NCI-H748 (cell line): ENCODE data around the gene NAB1.
"Not testable (repeated sequence)": the region's sequence is repeated elsewhere in the genome, so short reads cannot be mapped to it uniquely, and the experiment has no call there.

ENCODE experiments used
- DNase-seq: peaks from one replicate; lab custom pipeline; 2025; ENCODE audit not compliant: unreplicated experiment; lab: John Stamatoyannopoulos, UW

NAB1 gene

DNA sequence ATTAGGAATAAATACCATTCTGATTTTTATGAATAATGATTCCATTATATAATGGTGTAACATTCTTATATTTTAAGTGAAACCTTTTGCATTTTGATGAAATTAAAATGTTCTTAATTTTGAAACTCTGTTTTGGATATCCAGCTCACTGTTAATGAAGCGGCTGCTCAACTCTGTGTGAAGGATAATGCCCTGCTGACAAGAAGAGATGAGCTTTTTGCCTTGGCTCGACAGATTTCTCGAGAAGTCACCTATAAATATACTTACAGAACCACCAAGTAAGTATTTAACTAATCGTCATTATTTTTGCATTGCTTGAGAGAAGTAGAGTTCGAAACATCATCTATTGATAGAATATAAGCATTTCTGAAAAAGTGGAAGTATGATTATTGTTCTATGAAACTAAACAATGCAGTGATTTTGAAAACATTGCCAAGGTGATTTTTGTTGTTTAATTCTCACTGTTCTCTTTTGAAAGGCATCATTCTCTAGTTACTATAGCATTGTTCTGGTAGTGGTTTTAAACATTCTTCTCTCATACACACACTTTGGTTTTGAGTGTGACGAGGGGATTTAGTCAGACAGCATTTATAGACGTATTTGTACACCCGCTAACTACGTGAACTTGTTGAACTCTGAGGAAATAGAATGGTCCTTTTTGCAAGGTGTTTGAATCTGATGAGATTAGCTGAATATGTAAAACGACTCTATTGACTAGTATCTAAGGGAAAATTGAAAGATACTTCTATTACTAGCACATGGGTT, 21.5 kb downstream of the NAB1 start:
- no peak for DNase-seq

- DNase-seq: no peak
Measured at GRCh38 chr2:190674966-190675650, 26.2 kb downstream of the NAB1 start.

- no peak for DNase-seq
Measured at GRCh38 chr2:190677255-190677654, 28.4 kb downstream of the NAB1 start.

DNA sequence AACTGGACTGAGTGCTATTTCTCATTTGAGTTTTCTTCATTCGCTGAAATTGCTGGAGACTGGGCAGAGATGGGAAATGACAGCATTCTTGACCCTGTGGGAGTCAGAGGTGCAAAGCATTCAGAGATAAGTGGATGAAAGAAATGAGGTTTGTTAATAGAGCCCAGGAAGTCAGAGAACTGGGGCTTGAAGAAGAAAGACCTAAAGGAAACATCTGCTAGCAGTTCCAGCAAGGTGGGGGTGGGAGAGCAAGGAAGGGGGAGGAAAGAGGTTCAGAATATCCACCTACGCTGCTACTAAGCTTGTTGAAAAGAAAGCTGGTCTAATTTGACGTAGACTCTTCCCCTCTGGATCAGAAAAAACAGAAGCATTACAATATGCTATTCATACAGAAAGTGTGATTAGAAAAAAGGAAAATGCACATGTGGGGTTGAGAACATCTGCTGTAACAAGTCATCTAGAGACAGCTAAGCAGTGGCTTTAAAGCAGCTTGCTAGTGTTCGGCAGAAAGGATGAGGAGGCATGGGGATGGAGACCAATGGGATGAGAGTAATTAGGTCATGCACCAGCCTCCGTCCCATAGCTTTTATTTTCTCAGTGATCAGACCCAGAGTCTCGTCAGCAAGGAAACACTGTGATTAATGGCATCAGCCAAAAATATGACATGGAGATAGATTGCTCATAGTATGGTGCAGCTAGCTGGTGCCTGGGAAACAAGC, 29.7 kb downstream of the NAB1 start:
- DNase-seq: no peak

- no peak for DNase-seq
Measured at GRCh38 chr2:190679391-190679790, 30.5 kb downstream of the NAB1 start.

GRCh38 chr2:190679813-190680591, 31.1 kb downstream of the NAB1 start:
- peak; percentile 69 for DNase-seq

- DNase-seq: no peak
Measured at GRCh38 chr2:190682168-190682567, 33.3 kb downstream of the NAB1 start.

- no peak for DNase-seq
Measured at GRCh38 chr2:190683802-190684201, 34.9 kb downstream of the NAB1 start.

DNA sequence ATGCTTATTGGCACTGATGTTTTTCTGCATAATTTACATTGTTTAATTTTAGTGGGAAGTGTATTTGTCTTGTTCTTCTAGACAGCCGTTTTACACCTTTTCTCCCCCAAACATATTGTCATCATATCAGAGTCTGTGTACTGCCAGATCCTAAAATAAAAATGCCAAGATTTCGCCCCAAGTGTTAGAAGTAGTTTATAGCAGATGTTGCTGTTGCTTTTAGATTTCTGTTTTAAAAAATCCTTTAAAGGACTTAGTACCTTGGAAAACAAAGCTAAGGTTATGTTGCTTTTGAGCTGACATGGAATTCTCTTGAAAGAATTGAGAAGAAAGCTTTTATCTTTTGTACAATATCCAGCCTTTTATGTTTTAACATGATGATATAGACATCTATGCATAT, 36.0 kb downstream of the NAB1 start:
- DNase-seq: no peak

DNA sequence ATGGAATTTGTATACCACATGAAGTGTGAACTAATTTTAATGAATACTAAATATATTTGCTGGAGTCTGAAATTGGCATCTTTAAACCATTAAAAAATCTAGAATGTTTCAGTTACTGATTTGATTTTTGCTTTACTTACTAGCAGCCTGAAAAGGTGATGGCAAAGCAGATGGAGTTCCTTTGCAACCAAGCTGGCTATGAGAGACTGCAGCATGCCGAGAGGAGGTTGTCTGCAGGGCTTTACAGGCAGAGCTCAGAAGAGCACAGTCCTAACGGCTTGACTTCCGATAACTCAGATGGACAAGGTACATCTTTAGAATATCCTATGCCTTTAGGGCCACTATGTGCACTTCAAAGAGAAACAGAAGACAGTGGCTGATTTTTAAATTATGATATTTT, 36.5 kb downstream of the NAB1 start:
- DNase-seq: no peak

- DNase-seq: no peak
Measured at GRCh38 chr2:190693533-190694232, 44.8 kb downstream of the NAB1 start.

- DNase-seq: no peak
Measured at GRCh38 chr2:190694479-190694878, 45.6 kb downstream of the NAB1 start.

DNA sequence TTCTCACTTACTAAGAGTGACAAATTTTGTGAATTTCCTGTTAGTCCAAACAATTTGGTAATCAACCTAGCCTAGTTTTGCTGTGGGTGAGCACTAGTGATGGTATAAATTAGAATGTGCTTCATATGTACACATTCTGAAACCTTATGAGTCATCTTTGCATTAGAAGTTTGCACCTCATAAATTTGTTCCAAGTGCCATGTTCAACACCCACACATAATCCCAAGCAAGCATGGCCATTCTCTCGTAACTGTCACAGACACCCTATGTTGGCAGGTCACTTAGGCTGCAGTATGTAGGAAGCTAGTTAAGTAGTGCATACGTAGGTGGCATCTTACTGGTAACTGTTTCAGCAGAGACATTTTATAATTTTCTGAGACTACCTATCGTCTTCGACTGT, 46.9 kb downstream of the NAB1 start:
- no peak for DNase-seq

DNA sequence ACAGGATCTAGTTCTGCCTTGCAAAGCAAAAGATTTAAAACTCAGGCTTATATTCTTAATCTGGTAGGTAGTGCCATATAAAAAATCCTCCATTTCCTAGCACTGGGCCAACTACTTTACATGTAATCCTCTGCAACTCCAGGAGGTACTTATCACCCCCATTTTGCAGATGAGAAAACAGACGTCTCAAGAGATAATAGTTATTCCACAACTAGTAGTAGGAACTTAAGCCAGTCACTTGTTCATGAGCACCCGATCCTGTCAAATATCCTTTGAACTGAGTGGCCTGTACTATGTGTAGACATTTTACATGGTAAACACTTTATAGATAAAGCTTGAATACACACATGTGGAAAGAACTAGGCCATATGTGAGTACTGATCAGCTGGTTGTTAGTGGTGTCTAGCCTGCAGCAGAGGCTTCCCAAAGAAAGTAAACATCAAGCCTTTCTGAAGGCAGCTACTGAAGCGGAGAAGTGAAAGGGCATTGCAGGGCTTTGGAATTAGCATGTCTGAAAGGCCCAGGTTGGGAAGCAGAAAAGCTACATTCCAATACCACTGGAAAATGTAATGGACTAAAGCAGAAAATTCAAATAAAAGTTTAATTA, 48.0 kb downstream of the NAB1 start:
- DNase-seq: no peak

GRCh38 chr2:190697421-190697820, 48.5 kb downstream of the NAB1 start:
- DNase-seq: no peak

- no peak for DNase-seq
Measured at GRCh38 chr2:190698895-190699294, 50.0 kb downstream of the NAB1 start.

DNA sequence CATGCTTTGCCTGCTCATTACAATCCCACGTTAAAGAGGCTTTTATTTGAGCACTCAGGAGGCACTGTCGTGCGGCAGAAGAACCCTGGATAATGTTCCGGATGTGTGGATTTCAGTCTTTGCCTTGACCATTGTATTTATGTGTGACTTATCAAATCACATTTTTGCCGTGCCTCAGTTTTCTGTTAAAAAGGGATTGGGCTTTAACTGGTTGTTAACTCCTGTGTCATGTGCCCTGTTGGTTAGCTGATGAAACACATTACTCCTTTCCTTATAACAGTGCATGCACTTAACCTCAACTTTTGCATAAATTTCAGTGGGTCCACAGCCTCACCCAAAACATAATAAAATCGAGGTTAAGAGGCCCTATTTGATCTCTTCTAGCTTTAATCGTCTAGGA, 52.7 kb downstream of the NAB1 start:
- DNase-seq: no peak

GRCh38 chr2:190705280-190705679, 56.4 kb downstream of the NAB1 start:
- DNase-seq: no peak

DNA sequence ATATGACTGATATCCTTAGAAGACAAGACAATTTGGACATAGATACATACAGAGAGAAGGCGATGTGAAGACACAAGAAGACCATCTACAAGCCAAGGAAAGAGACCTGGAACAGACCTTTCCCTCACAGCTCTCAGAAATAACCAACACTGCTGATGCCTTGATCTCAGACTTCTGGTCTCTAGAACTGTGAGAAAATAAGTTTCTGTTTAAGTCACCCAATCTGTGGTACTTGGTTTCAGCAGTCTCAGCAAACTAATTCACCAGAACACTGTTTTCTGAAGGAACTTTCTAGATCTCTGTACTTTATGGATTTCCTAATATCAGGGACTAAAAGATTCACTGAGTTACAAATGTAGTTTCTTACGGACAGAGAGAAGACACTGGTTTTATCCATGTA, 58.8 kb downstream of the NAB1 start:
- DNase-seq: no peak

DNA sequence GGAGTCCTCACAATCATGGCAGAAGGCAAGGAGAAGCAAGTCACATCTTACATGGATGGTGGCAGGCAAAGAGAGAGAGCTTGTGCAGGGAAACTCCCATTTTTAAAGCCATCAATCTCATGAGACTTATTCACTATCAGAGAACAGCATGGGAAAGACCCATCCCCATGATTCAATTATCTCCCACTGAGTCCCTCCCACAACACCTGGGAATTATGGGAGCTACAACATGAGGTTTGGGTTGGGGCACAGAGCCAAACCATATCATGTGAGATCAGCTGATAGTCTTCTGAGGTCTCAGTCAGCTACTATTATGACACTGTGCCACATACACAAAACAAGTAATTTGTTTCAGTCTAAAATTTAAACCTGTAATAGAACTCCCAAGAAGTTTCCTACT, 59.8 kb downstream of the NAB1 start:
- not testable (repeated sequence) for DNase-seq
